Islet of Langerhans (tissue), 1 donor: ENCODE results near the gene ALDH3B1.

Source experiments
- FAIRE-seq: peaks from one replicate; lab custom pipeline; 2011; peaks lifted over from hg19 to GRCh38; lab: Jason Lieb, UNC

Gene ALDH3B1

GRCh38 chr11:68032003-68032402 is 21.9 kb downstream of the ALDH3B1 start:
- FAIRE-seq, result no peak

DNA sequence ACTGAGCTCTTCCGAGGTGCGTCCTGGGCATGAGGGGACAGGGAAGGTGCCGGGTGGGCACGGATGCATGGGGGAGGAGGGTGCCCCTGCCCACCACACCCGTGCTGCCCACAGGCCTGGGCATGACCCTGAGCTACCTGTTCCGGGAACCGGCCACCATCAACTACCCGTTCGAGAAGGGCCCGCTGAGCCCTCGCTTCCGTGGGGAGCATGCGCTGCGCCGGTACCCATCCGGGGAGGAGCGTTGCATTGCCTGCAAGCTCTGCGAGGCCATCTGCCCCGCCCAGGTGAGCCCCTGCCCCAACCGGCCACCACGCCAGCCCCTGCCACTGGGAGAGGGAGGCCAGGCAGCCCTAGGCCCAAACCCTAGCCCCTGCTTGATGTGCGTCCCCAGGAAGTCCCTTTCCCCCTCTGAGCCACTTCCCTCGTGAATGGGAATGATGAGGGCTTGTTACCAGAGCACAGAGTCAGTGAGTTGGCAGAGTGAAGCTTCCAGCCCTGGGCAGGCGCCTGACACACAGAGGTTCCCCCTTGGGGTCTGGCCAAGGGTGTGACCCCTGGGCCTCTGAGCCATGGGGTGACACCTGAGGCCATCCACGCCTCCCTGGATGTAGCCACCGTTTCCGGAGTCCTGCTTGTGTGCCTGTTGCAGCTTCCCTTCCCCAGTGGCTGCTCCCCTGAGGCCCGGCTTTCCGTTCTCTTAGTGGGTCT is 23.0 kb downstream of the ALDH3B1 start:
- FAIRE-seq, result no peak

DNA sequence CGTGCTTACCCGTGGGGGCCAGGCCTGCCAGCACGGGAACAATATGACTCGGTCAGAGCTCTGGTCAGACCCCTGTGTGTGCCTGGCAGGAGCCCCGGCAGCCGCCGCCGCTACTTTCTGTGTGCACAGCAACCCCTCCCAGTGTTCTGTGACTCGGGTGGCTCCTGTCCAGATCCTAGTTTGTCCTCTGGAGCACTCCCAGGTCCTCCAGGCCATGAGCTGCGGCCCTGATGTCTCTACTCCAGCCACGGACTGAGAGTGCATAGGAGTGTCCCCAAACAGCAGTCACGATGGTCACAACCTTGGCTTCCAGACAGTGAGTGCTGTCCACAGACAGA is 23.6 kb downstream of the ALDH3B1 start:
- no peak for FAIRE-seq

DNA sequence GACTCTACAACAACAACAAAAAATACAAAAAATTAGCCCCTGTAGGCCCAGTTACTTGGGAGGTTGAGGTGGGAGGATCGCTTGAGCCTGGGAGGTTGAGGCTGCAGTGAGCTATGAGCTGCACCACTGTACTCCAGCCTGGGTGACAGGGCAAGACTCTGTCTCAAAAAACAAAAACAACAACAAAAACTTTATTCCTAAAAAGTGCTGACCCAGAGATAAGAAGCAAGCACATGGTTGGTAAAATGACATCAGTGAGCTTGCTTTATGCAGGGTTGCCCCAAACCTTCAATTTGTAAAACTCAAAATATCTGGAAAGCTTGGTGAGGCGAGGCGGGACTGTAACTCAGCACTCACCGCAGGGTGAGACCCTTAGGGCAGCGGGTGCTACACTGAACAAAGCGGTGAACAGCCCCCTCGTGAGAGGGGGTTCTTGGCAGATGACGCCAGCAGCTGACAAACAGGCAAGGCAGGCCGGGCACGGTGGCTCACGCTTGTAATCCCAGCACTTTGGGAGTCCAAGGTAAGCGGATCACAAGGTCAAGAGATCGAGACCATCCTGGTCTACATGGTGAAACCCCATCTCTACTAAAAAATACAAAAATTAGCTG is 25.2 kb downstream of the ALDH3B1 start:
- FAIRE-seq, result no peak

- FAIRE-seq, result no peak
Observed at GRCh38 chr11:68036141-68036716, 26.1 kb downstream of the ALDH3B1 start.

DNA sequence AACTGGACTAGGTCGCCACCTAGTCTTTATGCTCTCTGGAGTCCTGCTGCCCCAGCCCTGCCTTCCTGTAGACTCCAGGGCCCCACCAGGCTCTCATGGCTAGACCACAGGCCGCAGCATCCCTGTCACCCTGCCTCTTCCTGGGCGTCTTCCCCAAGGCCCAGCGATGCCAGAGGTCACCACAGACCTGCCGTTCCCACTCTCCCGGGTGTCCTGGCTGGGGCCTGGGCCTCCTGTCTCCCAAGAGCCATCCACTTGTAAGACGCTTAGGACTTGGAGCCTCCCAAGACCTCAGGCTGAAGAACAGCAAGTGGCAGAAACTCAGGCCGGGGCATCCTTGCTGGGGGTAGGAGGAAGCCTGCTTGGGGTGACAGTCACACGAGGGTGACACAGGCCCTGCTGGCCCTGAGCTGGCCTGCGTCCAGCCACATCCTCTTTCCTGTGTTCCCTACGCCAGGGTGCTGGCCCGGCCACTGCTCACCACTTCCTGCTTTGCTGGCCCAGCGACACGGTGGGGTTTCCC is 26.7 kb downstream of the ALDH3B1 start:
- no peak for FAIRE-seq

GRCh38 chr11:68037411-68038225 is 27.5 kb downstream of the ALDH3B1 start:
- no peak for FAIRE-seq

DNA sequence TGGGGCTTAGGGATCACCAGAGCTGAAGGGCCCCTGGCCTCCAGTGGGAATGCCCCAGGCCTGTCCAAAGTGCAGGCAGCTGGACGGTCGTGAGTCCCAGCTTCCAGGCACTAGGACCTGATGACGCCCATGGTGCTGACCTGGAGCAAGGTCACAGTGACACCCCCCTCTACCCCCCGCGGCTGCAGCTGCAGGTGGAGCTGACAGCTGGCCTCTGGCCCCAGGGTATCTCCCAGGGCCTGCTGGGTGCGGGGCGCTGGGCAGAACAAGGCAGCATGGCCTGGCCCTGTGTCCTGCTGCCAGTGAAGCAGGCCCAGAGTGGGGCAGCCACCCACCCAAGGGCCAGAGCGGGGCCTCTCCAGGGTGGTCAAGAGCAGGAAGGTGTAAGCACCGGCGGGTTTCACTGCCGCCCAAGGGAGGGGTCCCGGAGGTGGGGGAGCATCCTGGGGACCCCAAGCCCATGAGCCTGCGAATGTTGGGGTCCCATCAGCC is 28.1 kb downstream of the ALDH3B1 start:
- no peak for FAIRE-seq

DNA sequence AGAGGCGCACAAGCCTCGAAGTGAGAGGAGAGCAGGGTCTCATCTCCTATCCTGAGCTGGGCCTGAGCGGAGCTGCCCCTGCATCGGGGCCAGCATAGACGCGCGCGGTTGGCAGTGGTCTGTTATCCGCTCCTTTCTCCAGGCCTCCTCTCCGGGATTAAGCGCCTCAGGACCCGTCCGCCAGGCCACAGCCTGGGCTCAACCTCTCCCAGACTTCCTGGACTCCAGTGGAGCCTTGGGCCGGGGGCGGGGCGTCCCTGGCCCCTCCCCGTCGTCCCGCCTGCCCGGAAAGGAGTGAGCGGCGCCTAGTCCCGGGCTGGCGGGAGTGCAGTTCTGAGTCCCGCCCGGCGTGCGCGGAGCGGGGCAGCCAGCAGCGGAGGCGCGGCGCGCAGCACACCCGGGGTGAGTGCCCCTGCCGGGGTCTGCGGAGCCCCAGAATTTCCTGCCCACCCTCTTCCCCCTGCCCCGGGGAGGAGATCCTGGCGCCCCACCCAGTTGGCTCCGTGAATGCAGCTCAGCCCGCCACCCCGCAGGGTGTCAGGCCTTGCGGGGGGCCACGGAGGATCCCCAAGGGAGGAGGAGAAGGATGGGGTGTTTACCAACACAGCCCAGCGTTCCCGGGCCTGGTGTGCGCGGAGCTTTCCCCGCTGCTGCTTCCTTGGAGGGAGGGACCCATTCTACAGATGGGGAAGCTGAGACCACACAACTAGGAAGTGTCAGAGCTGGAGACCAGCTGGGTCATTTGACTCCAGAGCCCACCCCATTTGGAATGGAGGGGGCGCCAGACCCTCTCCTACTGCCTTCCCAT is 28.8 kb downstream of the ALDH3B1 start, which contains the start of gene TCIRG1:
TCIRG1 (plus strand) TSS at position 308 of the 808 bp plus-strand sequence. CDS start 2,247 bp downstream, outside the sequence.
- FAIRE-seq, result no peak

GRCh38 chr11:68039526-68040086 is 29.5 kb downstream of the ALDH3B1 start:
- FAIRE-seq, result no peak

- FAIRE-seq, result no peak
Observed at GRCh38 chr11:68040101-68040956, 30.2 kb downstream of the ALDH3B1 start.

- no peak for FAIRE-seq
Observed at GRCh38 chr11:68040957-68041591, 30.9 kb downstream of the ALDH3B1 start.

GRCh38 chr11:68041617-68042218 is 31.6 kb downstream of the ALDH3B1 start:
- no peak for FAIRE-seq

GRCh38 chr11:68042219-68043028 is 32.3 kb downstream of the ALDH3B1 start:
- FAIRE-seq, result no peak

DNA sequence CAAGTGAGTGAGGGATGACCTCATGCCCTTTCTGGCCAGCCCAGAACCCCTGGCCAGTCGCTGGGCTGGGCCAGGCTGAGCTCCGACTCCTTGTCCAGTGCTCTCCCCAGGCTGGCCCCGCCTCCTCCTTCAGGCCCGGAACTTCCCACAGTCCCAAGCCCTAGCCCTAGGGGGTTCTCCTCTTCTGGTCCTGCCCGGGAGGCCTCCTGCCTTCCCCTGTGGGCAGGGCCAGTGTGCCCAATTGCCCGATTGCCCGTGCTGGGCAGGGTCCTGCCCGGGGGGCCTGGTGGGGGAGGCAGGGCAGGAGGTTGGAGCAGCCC is 32.9 kb downstream of the ALDH3B1 start:
- FAIRE-seq, result no peak

DNA sequence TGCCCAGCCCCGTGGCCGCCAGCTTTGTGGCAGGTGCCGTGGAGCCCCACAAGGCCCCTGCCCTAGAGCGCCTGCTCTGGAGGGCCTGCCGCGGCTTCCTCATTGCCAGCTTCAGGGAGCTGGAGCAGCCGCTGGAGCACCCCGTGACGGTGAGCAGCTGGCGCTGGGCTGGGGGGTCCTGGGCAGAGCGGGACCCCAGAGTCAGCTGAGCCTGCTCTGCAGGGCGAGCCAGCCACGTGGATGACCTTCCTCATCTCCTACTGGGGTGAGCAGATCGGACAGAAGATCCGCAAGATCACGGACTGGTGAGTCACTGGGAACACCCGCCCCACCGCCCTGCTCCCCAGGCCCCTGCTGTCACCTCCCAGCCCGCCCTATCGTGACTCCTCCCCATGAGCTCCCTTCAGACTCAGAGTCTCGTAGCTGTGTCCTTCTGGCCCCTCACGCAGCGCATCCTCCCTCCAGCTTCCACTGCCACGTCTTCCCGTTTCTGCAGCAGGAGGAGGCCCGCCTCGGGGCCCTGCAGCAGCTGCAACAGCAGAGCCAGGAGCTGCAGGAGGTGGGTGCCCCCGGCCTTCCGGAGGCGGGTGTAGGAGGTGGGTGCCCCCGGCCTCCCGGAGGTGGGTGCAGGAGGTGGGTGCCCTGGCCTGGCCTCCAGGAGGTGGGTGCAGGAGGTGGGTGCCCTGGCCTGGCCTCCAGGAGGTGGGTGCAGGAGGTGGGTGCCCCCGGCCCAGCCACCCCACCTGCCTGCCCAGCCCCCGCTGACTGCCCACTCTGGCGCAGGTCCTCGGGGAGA is 33.4 kb downstream of the ALDH3B1 start:
- FAIRE-seq, result no peak

- FAIRE-seq, result no peak
Observed at GRCh38 chr11:68044145-68044813, 34.2 kb downstream of the ALDH3B1 start.
